Psoas muscle (tissue), 8 donors: Measurements from ENCODE around the gene PSMF1. TPM values are rescaled to one million over a fixed set of nuclear protein-coding genes. Genes with fewer than 3 reads are reported as not detected.

Experiments
- ATAC-seq, 4 donors: fragments of 200-7000 bp; cut with Tn5 transposase; one replicate each; pipeline ENCODE4 v1.9.1; 2020; ENCODE audit warnings: moderate library complexity in 3 of 4, mild to moderate bottlenecking in 2 of 4
- DNase-seq, 2 donors: peaks; one replicate each; pipeline ENCODE4 v3.0.0-alpha.2; 2020
- H3K27ac ChIP-seq: fragments of 200-600 bp; one replicate; pipeline ENCODE4 v1.8.0; 2022
- H3K27me3 ChIP-seq, 3 donors: fragments of 200-600 bp in 1 of 3; one replicate each; pipeline versions ENCODE4 v1.6.1 to v1.8.0; 2013 to 2022; ENCODE audit warnings: low read length in 2 of 3, mild to moderate bottlenecking in 2 of 3, moderate library complexity in 1 of 3; ENCODE audit not compliant: insufficient read depth in 3 of 3
- H3K36me3 ChIP-seq, 2 donors: fragments of 200-600 bp in 1 of 2; one replicate each; pipeline versions ENCODE4 v1.6.1 to v1.8.0; 2013 to 2022; ENCODE audit warnings: low read depth in 1 of 2, mild to moderate bottlenecking in 1 of 2, moderate library complexity in 1 of 2; ENCODE audit not compliant: insufficient read depth in 1 of 2
- H3K4me1 ChIP-seq: fragments of 200-600 bp; one replicate; pipeline ENCODE4 v1.8.0; 2022
- H3K4me3 ChIP-seq: fragments of 200-600 bp; one replicate; pipeline ENCODE4 v1.8.0; 2022; ENCODE audit warnings: mild to moderate bottlenecking
- H3K9me3 ChIP-seq: fragments of 200-600 bp; one replicate; pipeline ENCODE4 v1.8.0; 2022
- WGBS, 3 donors: extraction: QIAGEN DNeasy Blood & Tissue Kit; methylation state at CpG; one replicate each; pipeline versions ENCODE4 v1.1.6 to v1.1.7; 2013; 5-methylcytosine and 5-hydroxymethylcytosine counted together
- intact Hi-C, 2 donors: fragments of 100-400 bp; cut with DNase I; formaldehyde crosslinking; loops; one replicate each; pipeline versions ENCODE4 v1.11.0 to v1.14.2; 2022
- polyA plus RNA-seq, 3 donors: library from polyadenylated mRNA; stranded (reverse); fragments of 200-250 nt; gene quantifications; one replicate each; pipeline ENCODE4 v1.2.3, GENCODE V29; 2013
- total RNA-seq, 4 donors: library from RNA; stranded (reverse); fragmentation: NEBNext Ultra II Directional in 2 of 4; extraction: Animal tissue kit (Norgen Biotek cat#: 25700) in 2 of 4; gene quantifications; one replicate each; pipeline versions ENCODE4 v1.2.1 to v1.2.4, GENCODE V29; 2021 to 2023
- TF ChIP-seq, protein P1 (sequence below): fragments of 200-600 bp; IDR thresholded peaks from one replicate; pipeline ENCODE4 v1.8.0; 2022; ENCODE audit warnings: antibody characterized with exemption
- donor health status: healthy with polysubstance abuse.
- donor health status: DM: no; HTN: no; CAD: no; lungs with moderate emphysema.
- donor health status: Bipolar disorder and iron deficiency.
- donor health status: healthy.
- donor health status: DM: yes; HTN: yes; CAD: no.
- donor health status: DM: no; HTN: no; CAD: no.
- donor health status: DM: no; HTN: no; CAD: no.
- donor health status: DM: yes; HTN: yes; CAD: no.

The PSMF1 gene
- total and polyA plus RNA-seq, 7 donors, result 81.0 to 159 (median 137) TPM

DNA sequence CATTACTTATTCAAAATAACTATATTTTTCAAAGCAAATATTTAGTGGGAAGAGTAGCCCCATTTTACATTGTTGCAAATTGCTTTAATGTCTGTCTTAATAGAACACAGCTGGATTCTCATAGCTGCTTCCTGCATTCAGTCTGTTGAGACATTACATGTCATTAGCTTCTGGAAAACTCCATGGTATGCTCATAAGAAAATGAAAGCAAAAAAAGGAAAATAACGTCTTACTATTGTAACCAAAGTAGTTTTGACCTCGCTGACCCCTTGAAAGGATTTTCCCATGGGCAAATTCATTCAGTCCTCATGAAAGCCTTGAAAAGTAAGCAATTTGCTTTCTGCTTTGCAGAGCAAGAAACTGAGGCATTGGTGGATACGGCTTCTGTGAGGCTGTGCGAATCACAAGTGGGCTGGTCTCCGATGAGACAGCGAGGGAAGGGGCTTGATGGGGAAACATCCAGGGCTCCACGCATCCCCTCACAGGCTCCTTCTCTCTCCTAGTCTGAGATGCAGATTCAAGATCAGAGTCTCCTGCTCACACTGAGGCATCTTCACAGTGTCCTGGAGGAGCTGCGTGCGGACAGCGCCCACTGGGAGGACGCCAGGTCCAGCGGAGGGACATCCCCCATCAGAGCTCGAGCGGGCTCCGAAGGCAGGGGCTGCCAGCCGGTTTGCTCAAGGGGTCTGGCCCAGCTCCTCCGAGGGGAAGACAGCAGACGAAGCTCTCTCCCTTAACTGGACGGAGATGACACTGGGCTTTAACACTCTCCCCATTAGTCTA, 88.2 kb downstream of the PSMF1 start:
- TF ChIP-seq, protein P1, sequence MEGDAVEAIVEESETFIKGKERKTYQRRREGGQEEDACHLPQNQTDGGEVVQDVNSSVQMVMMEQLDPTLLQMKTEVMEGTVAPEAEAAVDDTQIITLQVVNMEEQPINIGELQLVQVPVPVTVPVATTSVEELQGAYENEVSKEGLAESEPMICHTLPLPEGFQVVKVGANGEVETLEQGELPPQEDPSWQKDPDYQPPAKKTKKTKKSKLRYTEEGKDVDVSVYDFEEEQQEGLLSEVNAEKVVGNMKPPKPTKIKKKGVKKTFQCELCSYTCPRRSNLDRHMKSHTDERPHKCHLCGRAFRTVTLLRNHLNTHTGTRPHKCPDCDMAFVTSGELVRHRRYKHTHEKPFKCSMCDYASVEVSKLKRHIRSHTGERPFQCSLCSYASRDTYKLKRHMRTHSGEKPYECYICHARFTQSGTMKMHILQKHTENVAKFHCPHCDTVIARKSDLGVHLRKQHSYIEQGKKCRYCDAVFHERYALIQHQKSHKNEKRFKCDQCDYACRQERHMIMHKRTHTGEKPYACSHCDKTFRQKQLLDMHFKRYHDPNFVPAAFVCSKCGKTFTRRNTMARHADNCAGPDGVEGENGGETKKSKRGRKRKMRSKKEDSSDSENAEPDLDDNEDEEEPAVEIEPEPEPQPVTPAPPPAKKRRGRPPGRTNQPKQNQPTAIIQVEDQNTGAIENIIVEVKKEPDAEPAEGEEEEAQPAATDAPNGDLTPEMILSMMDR, result no peak
- DNase-seq, result no peak
- ATAC-seq, result no peak
- WGBS, 3 donors, result 62 to 75% (median 66%) methylated on average over 19 of the region's 19 CpGs
- Histone ChIP-seq H3K36me3 (no peaks in the 10 kb centered on the region), H3K4me3 (no peak overlapping the region), H3K4me1 (no peaks in the 10 kb centered on the region), H3K9me3 (no peaks in the 10 kb centered on the region), H3K27ac (no peak overlapping the region), H3K27me3 (no peaks in the 10 kb centered on the region)
- intact Hi-C loops, result no loop called here

GRCh38 chr20:1207293-1207878, 89.0 kb downstream of the PSMF1 start:
- Histone ChIP-seq H3K27ac (no peak overlapping the region), H3K4me3 (no peak overlapping the region), H3K4me1 (no peaks in the 10 kb centered on the region), H3K36me3 (no peaks in the 10 kb centered on the region), H3K9me3 (no peaks in the 10 kb centered on the region), H3K27me3 (peaks cover 0 to 3% (median 0%) of the 10 kb centered on the region in 3 donors)
- DNase-seq (no peak), ATAC-seq (no peak)
- TF ChIP-seq, protein P1, result no peak
- intact Hi-C loops, result no loop called here
- WGBS, 3 donors, result 66 to 76% (median 71%) methylated on average over 3 of the region's 3 CpGs

DNA sequence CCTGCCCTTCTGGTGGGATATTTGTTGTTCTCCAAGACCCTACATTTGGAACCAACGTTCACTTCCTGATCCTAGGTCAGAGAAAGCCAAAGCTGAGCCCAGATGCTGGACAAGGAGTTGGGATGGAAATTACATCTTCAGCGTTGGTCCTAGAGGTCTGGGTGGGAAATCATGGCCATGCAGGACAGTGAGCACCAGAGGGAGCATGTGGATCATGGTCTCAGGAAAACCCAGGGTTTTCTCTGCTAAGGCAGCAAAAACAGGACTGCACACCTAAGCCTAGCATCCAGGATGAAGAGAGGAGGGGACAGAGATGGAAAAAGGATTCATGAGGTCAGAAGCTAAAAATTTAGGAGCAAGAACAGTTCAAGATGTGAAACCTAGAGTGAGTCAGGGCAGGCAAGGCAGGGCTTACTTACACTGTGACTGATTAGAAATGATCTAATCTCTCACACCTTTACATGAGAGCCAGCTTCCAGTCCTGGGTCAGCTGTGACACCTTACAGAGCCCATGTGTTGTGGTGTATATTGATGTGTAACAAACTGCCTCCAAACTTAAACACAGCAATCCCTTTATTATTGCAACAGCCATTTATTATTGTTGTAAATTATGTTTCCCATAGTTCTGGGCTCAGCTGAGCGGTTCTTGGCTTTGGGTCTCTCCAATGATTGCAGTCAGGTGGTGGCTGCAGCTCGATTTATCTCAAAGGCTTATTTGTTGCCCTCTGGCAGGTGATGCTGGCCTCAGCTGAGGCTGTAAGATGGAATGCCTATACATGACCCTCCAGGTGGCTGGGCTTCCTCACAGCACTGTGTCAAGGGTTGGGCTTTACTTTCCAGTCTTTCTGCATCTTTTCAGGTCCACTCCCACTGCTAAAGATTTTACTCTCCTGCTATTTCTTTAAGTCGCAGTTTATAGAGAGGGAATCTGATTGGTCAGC, 91.3 kb downstream of the PSMF1 start:
- 53 to 58% (median 54%) methylated on average over 5 of the region's 5 CpGs for WGBS, 3 donors
- ATAC-seq, result no peak

DNA sequence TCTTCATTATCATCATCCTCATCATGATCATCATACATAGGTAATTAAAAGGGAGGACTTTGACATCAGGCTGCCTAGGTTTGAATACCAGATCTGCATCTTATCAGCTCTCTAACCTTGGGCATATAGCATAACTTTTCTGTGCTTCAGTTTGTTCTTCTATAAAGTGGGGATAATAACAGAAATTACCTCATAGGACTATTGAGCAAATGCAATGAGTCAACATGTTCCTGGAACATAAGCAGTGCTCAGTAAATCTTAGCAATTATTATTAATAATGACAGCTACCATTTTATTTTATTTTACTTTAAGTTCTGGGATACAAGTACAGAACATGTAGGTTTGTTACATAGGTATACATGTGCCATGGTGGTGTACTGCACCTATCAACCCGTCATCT, 92.1 kb downstream of the PSMF1 start:
- intact Hi-C loops, result loop anchor here (5.0 to 10.0 kb wide), 3 partner anchors 88 to 256 kb away; no protein-coding TSS in a partner anchor
- WGBS, 3 donors, result 91 to 96% (median 92%) methylated on average over 1 of the region's 1 CpG
- Histone ChIP-seq H3K4me1 (no peaks in the 10 kb centered on the region), H3K4me3 (no peak overlapping the region), H3K27me3 (peaks cover 0 to 5% (median 0%) of the 10 kb centered on the region in 3 donors), H3K9me3 (no peaks in the 10 kb centered on the region), H3K36me3 (no peaks in the 10 kb centered on the region), H3K27ac (no peak overlapping the region)
- DNase-seq (no peak), ATAC-seq (no peak)
- TF ChIP-seq, protein P1, result no peak

More for the DNA sequence above, 91.3 kb downstream of the PSMF1 start:
- H3K36me3 ChIP-seq, result no peaks in the 10 kb centered on the region
- H3K4me3 ChIP-seq, result no peak overlapping the region
- no peak overlapping the region for H3K27ac ChIP-seq
- peaks cover 0 to 5% (median 0%) of the 10 kb centered on the region in 3 donors for H3K27me3 ChIP-seq
- no peaks in the 10 kb centered on the region for H3K9me3 ChIP-seq
- no peak for DNase-seq
- no peaks in the 10 kb centered on the region for H3K4me1 ChIP-seq
- intact Hi-C loops, result loop anchor here (5.0 to 10.0 kb wide), 3 partner anchors 87 to 255 kb away; no protein-coding TSS in a partner anchor
- TF ChIP-seq, protein P1, result no peak
